HG02798 (cell line): ENCODE data around the gene RHAG.
"Not testable (repeated sequence)": the region's sequence is repeated elsewhere in the genome, so short reads cannot be mapped to it uniquely, and the experiment has no call there.

Source experiments
- ATAC-seq: cut with Tn5 transposase; IDR thresholded peaks from one replicate; pipeline ENCODE4 v1.9.1; 2021; ENCODE audit warnings: mild to moderate bottlenecking; ENCODE audit not compliant: unreplicated experiment, poor library complexity

RHAG gene

DNA sequence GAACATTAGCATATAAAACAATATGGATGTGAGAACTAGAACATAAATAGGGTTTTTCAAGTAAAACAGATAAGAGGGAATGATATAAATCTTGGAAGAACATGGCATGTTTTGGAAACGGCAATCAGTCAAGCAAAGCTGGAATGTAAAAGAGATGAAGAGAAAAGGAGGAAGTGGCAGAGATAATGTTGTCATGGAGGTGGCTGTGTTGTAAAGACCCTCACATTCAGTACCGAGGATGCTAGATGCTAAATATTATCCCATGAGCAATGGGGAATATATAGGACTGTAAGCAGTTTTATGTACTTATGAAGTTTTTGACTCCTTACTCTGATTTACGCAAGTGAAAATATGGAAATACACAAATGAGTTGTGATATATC, 702 bp upstream of the RHAG start:
- no peak for ATAC-seq

DNA sequence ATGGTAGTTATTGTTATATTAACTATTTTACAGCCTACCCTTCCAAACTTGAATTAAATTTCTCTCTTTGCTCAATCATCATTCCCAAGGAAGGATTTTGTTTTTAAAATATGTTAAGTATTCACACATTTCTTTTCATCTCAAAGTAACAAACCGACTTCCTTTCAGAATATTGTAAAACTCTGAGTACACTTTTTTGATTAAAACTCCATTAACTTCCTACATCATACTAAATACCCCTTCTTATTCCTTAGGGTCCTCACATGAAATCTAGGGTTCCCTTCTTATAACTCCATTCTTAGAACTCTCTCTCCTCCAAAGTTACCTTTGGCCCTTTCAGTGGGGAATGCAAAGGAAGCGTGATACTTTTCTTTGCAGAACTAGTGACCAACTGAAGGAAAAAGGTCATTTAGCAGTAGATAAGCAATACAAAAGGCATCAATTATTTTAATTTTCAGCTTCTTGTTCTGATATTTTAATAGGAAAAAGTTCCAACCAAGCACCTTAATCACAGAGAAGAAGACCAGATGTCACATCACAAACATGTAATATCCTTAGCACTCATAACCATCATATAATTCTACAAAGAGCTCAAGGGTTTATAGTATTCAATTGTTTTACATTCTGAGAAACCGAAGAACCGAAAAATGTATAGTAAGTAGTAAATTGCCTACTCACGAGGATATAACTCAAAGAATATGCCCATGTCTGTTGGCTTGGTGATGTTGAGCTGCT, 494 bp downstream of the RHAG start:
- ATAC-seq: no peak

DNA sequence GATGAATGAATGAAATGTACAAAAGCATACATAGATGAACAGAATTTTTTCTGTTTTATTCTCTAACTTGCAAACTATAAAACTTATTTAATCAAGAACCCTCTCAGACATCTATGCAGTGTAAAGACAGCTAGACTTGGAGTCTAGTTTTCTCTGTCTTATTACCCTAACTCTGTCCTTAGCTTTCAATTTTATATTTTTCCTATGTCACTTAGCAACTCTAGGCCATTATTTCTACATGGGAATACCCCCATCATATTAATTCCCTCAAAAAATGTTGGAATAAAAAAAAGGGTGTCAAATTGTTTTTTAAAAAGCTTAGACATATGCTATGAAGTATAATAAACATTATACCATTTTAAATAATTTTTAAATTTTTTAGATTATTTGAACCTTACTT, 1.2 kb downstream of the RHAG start:
- no peak for ATAC-seq

DNA sequence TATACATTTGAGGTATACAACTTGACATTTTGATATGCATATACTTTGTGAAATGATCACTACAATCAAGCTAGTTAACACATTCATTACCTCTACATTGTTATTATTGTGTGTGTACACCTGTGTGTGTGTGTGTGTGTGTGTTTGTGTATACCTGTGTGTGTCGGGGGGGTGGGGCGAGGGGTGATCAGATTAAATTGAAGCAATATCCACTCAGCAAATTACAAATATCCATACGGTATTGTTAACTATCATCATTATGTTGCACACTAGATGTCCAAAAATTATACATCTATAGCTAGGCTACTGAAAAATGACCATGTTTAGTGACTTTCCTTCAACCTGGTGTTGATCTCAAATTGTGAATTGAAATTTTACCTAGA, 1.8 kb downstream of the RHAG start:
- no peak for ATAC-seq

DNA sequence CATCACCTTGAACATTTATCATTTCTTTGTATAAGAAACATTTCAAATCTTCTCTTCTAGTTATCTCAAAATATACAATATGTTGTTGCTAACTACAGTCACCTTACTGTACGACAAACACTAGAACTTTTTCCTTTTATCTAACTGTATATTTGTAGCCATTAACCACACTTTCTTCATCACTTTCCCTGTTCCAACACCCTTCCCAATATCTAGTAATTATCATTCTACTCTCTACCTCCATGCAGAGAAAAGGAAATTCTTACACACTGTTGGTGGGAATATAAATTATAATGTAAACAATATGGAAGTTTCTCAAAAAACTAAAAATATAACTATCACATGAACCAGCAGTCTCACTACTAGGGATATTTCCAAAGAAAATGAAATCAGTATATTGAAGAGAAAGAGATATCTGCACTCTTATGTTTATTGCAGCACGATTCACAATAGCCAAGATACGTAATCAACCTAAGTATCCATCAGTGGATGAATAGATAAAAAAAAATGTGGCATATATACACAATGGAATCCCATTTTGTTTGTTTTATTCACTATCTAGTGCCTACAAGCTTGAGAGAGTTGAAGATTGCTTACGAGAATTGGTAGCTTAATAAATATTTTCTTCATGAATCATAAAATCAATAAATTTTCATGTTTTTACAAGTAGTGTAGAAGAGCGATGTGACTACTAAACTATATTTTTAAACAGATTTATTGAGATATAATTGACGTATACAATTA, 2.4 kb downstream of the RHAG start:
- ATAC-seq: no peak

DNA sequence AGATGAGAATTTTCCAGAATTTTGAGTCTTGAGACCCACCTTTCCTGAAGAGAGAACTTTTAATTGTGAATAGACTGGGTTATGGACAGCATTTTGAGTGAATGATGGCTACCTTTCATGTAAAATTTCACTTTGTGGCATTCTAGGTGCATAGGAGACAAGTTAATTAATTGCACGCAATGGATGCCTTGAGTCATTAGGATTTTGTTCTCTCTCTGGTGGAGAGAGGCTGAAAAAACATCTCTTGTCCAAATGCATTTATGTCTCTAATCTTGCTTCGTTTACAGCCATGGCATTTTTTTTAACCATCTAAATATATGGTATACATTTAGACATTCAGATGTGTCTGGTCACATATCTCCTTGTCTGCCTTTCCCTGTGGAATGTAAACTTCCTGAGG, 3.1 kb downstream of the RHAG start:
- ATAC-seq: no peak

DNA sequence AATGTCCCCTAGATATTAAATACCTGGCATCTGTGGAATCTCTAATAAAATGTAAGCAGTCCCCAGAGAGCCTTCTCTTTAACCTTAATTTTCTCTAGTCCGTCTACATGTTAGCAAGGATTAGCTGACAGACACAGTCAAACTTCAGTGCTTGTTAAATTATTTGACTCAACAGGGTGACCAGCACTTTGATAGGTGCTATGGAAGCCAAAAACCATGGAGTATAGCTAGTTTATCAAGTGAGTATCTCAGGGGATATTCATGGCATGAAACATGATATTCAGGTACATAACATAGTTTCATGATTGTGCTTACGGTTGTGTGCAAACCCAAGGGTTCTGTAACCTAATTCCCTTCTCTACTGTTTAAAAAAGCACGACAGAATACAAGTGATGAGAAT, 3.9 kb downstream of the RHAG start:
- ATAC-seq: no peak

DNA sequence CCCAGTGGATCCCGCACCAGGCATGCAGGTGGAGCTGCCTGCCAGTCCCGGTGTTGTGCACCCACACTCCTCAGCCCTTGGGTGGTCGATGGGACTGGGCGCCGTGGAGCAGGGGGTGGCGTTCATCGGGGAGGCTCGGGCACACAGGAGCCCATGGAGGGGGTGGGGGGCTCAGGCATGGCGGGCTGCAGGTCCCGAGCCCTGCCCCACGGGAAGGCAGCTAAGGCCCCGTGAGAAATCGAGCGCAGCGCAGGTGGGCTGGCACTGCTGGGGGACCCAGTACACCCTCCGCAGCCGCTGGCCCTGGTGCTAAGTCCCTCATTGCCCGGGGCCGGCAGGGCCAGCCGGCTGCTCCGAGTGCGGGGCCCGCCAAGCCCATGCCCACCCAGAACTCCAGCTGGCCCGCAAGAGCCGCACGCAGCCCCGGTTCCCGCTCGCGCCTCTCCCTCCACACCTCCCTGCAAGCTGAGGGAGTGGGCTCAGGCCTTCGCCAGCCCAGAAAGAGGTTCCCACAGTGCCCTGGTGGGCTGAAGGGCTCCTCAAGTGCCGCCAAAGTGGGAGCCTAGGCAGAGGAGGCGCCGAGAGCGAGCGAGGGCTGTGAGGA, 7.1 kb downstream of the RHAG start:
- not testable (repeated sequence) for ATAC-seq

DNA sequence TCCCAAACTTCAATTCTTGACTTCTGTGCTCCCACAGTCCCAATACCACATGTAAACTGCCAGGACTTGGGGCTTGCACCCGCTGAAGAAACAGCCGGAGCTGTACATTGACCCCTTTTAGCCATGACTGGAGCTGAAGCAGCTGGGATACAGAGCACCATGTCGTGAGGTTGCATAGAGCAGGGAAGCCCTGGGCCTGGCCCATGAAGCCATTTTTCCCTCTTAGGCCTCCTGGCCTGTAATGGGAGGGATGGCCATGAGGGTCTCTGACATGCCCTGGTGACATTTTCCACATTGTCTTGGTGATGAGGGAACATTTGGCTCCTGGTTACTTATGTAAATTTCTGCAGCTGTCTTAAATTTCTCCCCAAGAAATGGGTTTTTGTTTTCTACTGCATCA, 9.8 kb downstream of the RHAG start:
- ATAC-seq: no peak

DNA sequence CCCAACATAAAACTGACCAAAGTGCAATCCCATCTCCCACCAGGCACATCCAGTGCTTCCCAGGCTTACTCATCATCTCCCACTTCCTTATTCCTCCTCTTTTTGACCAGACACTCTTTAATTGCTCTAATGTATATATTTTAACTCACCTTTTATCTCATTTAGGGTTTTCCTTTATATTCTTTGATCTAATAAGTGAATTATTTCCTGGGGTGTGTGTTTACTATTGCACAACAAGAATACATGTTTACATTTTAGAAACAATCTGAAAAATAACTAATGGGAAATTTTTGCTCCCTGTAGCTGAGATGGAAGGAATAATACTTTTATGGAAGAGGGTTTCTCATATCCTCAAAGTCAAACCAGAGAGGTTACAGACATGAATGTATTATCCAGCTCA, 18.4 kb downstream of the RHAG start:
- no peak for ATAC-seq

DNA sequence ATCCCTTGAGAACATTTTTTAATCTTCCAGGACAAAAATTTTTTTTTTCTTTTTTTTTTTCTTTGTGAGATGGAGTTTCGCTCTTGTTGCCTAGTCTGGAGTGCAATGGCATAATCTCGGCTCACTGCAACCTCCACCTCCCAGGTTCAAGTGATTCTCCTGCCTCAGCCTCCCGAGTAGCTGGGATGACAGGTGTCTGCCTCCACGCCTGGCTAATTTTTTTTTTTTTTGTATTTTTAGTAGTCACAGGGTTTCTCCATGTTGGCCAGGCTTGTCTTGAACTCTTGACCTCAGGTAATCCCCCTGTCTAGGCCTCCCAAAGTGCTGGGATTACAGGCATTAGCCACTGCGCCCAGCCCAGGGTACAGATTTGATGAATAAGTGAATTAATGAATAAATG, 22.5 kb downstream of the RHAG start:
- ATAC-seq: not testable (repeated sequence)

DNA sequence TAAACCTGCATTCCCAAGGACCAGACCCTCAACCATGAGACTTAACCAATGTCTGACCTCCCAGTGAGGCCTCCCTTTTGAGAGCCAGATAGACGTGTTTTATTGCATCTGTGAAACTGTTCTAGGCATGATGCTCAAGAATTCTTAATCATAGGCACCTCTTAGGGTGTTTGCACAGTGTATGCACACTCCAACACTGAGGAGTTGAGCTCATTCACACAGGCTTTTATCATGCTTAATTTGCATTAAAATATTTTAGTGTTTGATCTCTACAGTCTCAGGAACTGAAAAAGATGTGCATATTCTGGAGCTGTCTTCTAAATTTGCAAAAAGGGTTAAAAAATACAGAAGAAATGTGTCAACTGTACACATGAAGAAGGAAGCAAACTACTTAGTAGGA, 27.4 kb downstream of the RHAG start:
- ATAC-seq: no peak

DNA sequence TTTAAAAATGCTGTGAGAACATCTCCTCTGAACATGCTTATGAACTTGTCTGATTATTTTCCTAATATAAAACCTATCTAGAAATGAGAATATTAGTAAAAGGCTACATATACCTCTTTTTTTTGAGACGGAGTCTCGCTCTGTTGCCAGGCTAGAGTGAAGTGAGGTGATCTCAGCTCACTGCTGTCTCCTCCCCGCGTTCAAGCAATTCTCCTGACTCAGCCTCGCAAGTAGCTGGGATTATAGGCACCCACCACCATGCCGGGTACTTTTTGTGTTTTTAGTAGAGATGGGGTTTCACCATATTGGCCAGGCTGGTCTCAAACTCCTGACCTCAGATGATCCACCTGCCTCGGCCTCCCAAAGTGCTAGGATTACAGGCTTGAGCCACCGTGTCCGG, 28.4 kb downstream of the RHAG start:
- ATAC-seq: not testable (repeated sequence)

DNA sequence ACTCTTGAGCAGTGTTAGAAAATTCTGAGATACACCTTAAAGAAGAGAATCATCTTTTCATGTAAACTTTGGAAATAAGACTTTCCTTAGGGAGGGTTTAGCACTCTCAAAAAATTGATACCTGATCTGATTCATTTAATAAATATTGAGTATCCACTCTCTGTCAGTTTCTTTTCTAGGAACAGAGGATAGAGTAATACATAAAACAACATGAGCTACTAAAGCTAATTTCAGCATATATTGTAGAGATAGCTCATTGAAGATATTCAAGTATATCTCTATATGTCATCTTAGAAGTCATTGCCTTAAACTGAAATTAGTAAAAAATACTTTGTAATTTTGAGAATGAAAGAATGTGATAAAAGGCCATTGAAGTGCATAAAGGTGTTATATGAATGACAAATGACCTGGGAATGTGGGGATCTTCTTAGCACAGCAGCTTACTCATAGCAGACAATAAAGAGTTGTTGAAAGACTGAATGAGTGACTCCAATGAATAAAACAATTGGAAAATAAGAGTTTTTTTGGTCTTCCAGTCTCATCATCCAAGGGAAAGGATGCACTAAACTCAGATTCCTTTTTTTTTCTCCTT, 29.2 kb downstream of the RHAG start:
- ATAC-seq: no peak

DNA sequence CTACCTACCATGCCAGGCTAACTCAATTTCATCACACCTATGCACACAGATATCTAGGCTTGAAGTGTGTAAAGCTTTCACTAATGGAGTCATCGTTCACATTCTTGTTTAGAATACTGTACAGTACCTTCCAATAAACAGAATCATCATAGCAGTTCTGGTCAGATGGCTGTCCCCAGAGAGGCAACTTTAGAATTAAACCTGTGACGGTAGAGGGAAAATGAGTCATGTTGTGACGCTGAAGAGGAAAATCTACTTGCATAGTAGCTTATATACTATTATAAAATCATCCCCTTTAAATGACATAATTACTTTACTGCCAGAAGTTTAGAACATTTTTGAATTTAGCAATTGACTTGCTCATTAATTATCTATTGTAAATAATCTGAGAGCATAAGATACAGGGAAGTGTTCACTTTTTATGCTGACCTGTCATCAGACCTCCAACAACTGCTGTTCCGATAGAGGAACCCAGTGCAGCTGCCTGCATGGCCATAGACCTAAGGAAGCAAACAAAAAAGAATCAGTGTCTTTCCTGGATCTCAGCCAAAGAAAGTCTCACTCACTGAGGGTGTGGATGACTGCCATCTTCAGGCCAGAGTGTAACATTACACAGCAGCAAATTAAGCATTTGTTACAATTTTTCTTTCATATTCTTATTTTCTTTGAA, 29.8 kb downstream of the RHAG start:
- ATAC-seq: peak; percentile 97

DNA sequence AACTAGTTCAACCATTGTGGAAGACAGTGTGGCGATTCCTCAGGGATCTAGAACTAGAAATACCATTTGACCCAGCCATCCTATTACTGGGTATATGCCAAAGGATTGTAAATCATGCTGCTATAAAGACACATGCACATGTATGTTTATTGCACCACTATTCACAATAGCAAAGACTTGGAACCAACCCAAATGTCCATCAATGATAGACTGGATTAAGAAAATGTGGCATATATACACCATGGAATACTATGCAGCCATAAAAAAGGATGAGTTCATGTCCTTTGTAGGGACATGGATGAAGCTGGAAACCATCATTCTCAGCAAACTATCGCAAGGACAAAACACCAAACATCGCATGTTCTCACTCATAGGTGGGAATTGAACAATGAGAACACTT, 32.6 kb downstream of the RHAG start:
- not testable (repeated sequence) for ATAC-seq

DNA sequence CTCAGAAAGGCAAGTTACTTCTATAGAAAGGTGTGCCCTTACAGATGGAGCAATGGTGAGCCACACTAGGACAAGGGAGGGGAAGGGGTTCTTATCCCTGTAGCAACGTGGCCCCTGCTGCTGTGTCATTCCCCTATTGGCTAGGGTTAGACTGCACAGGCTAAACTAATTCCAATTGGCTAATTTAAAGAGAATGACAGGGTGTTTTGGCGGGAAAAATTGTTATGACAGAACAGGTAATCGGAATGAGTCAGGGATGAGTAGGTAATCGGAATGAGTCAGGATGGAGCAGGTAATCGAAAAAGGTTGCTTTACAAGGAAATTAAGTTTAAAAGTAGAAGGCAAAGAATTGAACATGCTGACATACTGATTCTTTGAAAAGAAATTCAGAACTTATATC, 49.4 kb downstream of the RHAG start:
- not testable (repeated sequence) for ATAC-seq

DNA sequence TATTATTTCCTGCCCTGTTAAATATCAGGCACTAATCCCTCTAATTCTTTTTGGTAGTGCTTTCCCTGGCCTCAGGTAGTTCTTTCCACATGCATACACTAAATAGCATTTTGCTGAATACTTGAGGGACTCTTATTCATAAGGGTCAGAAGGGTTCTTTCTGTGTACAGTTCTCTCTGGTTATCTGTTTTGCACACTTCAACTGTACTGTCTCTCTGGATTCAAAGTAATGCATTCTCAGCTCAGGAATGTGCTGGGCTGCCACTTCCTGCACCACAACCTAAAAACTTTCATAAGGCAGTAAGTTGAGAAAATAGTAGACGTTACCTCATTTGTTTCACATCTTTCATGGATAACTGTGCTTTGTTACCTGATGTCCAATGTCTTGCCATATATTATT, 54.1 kb downstream of the RHAG start:
- ATAC-seq: no peak

DNA sequence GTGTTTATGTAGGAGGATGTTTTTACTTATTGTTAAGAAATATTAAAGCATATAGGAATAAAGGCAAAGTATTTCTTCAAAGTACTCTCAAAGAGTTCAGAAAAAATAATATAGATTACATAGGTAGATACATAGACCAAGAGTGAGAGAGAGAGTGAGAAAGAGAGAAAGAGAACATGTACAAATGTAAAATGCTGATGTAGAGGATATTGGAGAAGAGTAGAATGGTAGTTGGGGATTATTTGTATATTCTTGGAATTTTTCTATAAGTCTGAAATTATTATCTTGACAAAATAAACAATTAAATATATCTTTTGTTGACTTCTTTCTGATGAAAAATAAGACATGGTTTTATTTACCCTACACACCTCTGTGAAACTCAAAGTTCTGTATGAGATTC, 57.0 kb downstream of the RHAG start:
- no peak for ATAC-seq

DNA sequence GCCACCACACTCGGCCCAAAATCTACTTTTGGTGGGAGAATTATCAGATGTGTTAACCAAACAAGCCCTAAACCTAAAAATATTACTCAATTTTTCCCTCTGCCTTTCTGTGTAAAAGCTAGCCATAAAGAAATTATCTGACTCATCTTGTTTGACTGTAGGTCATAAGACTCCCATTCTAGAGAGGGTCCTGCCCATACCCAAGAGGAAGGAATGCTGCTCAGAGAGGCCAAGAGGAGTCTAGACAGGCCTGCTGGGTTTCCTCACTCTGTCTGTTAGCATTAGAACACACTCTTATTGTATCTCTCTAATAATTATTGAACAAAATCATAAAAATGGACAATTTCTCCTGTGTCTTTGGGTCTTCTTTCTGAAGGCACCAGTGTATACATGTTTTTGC, 60.0 kb downstream of the RHAG start:
- ATAC-seq: no peak
